Measurements from ENCODE around the gene CMC4.

CMC4 gene

GRCh38 chrX:155020591-155020990 lies 50.3 kb downstream of the CMC4 start:
- no peaks in the 10 kb centered on the region for H3K27me3 Mint-ChIP-seq
- H3K4me1 Mint-ChIP-seq: no peaks in the 10 kb centered on the region
- no peak overlapping the region for H3K27ac Mint-ChIP-seq (ENCODE audit: low read depth)
- no peak overlapping the region for H3K4me3 Mint-ChIP-seq
- no peaks in the 10 kb centered on the region for H3K9me3 Mint-ChIP-seq
- DNase-seq (ENCODE audit: low spot score in 2 of 2): no peak
- ATAC-seq (replicated peaks; ENCODE audit: extremely low read depth, poor library complexity, severe bottlenecking): no peak
- H3K36me3 Mint-ChIP-seq (ENCODE audit: insufficient read depth): no peaks in the 10 kb centered on the region
